ENCODE measurements around the gene TMEM119. TPM values are rescaled to one million over a fixed set of nuclear protein-coding genes. Genes with fewer than 3 reads are reported as not detected.
A peak's percentile ranks its signal among the peaks of the same experiment; 100 is the strongest.

The TMEM119 gene
- total and polyA plus RNA-seq, 2 of the 8 experiments (the other 6 are each of a cell fraction or from before 2014, with no cell fraction given): 0.35 to 0.61 TPM

GRCh38 chr12:108605690-108606406, 8.0 kb upstream of the TMEM119 start:
- no peak overlapping the region for H3K4me3 ChIP-seq (ENCODE audit: extremely low read depth in 1 of 4, insufficient read depth in 2 of 4, low read depth in 3 of 4, low read length in 4 of 4)
- DNase-seq (ENCODE audit: low read depth in 1 of 2, low spot score in 2 of 2) (no peak), FAIRE-seq (peak; percentile 68)
- H4K20me1 ChIP-seq (replicated peaks in 1 of 2; ENCODE audit: control insufficient read depth in 1 of 2, insufficient read depth in 2 of 2, low read length in 2 of 2): no peaks in the 10 kb centered on the region
- no peaks in the 10 kb centered on the region for H3K9me3 ChIP-seq (ENCODE audit: insufficient read depth in 2 of 2, low read depth in 1 of 2, low read length in 1 of 2)
- no peak overlapping the region for H3K23ac ChIP-seq (ENCODE audit: insufficient read length)
- WGBS, 2 experiments (ENCODE audit: extremely low coverage in 1 of 2, insufficient coverage in 1 of 2, insufficient read length in 1 of 2, insufficient replicate concordance in 2 of 2, low coverage in 1 of 2, low lambda C conversion rate in 2 of 2, missing lambda C conversion rate in 1 of 2): 84% methylated on average over 4 of the region's 4 CpGs; no CpG with 5 or more reads in 1 of the 2 experiments
- no peak overlapping the region for H4K8ac ChIP-seq (ENCODE audit: extremely low read depth, insufficient read depth, low read length)
- H2BK15ac ChIP-seq (ENCODE audit: low read length): peak overlapping the region; percentile 95; the same call in 1 of the 2 replicates
- ChIA-PET CTCF (ENCODE audit: partially characterized antibody) (interaction anchor here (0.7 to 22.5 kb wide), 3 partner anchors 12 to 39 kb away, joined by 3 to 523 read pairs (median 63); partner anchors contain the start of genes ISCU and SART3), POLR2A (ENCODE audit: partially characterized antibody) (interaction anchor here (0.5 to 1.6 kb wide), 6 partner anchors 10 to 867 kb away, joined by 3 to 5 read pairs (median 3); partner anchors contain the start of gene ISCU)
- no peak overlapping the region for H3K18ac ChIP-seq (ENCODE audit: extremely low read depth, low read length)
- no peak overlapping the region for H2BK5ac ChIP-seq (ENCODE audit: low read depth, low read length)
- H3K4ac ChIP-seq (replicated peaks; ENCODE audit: insufficient read length, low read depth, low read length): no peak overlapping the region
- no peak overlapping the region for H2AFZ ChIP-seq (ENCODE audit: low read length)
- H2AK5ac ChIP-seq (ENCODE audit: low read depth, low read length): no peak overlapping the region
- no peaks in the 10 kb centered on the region for H3K27me3 ChIP-seq (replicated peaks in 1 of 4; ENCODE audit: control insufficient read depth in 3 of 4, extremely low read depth in 1 of 4, insufficient read depth in 3 of 4, low read length in 3 of 4)
- H2BK120ac ChIP-seq (replicated peaks; ENCODE audit: low read depth, low read length): no peak overlapping the region
- peaks cover 0 to 8% (median 0%) of the 10 kb centered on the region in 4 experiments; a peak in 2 of 7 replicates for H3K4me1 ChIP-seq (replicated peaks in 1 of 4; ENCODE audit: control insufficient read depth in 3 of 4, insufficient read depth in 4 of 4, low read length in 3 of 4)
- H3K79me2 ChIP-seq (ENCODE audit: control insufficient read depth in 1 of 2, insufficient read depth in 2 of 2, low read length in 2 of 2): no peaks in the 10 kb centered on the region
- no peak overlapping the region for H3K4me2 ChIP-seq (ENCODE audit: insufficient read depth in 1 of 2, low read depth in 2 of 2, low read length in 2 of 2)
- 0 out of 7 replicates have a peak overlapping the region, but pooled peaks of 1 of the 4 experiments have one; percentile 19 for H3K9ac ChIP-seq (replicated peaks in 1 of 4; ENCODE audit: extremely low read depth in 1 of 4, low read depth in 3 of 4, low read length in 3 of 4)
- H4K5ac ChIP-seq (ENCODE audit: insufficient read length, low read depth, low read length): no peak overlapping the region
- H3K23me2 ChIP-seq (ENCODE audit: low read depth, low read length): peaks cover 9% of the 10 kb centered on the region; the same call in 1 of the 2 replicates
- no peak overlapping the region for H3K27ac ChIP-seq (ENCODE audit: low read depth, low read length)
- 0 out of 2 replicates have a peak overlapping the region, but pooled peaks have one; percentile 39 for H2BK12ac ChIP-seq (ENCODE audit: low read depth, low read length)
- H3K36me3 ChIP-seq (ENCODE audit: control insufficient read depth in 2 of 4, insufficient read depth in 4 of 4, low read length in 3 of 4): no peaks in the 10 kb centered on the region
- peak overlapping the region; percentile 93 for H3K56ac ChIP-seq (replicated peaks; ENCODE audit: insufficient read length, low read depth, low read length)
- TF ChIP-seq BRCA1 (IDR thresholded peaks at IDR 0.05; ENCODE audit: low read depth, low read length) (peak; percentile 95), POU5F1 (IDR thresholded peaks at IDR 0.05; ENCODE audit: low read depth, low read length) (no peak), BACH1 (IDR thresholded peaks at IDR 0.05; ENCODE audit: low read length) (peak; percentile 26; the same call in 1 of the 2 replicates), ATF2 (IDR thresholded peaks at IDR 0.05; ENCODE audit: low read length) (0 out of 2 replicates have a peak, but pooled peaks have one; percentile 45)
- H4K91ac ChIP-seq (replicated peaks; ENCODE audit: insufficient read length, low read length): no peak overlapping the region
- no peaks in the 10 kb centered on the region for H3K79me1 ChIP-seq (ENCODE audit: low read depth, low read length)
- no peak overlapping the region for H3K14ac ChIP-seq (ENCODE audit: insufficient read length)
- peak overlapping the region; percentile 48; the same call in 1 of the 2 replicates for H2BK20ac ChIP-seq (ENCODE audit: low read length)
